ENCODE results near the gene NPEPL1.

GRCh38 chr20:58678806-58679205, 13.8 kb upstream of the NPEPL1 start:
- TF ChIP-seq POLR2A (IDR thresholded peaks at IDR 0.05), result no peak
- TF ChIP-seq CTCF (IDR thresholded peaks at IDR 0.05), result no peak

Measured in gastroesophageal sphincter (tissue), 3 donors.